Measurements from ENCODE around the gene WSCD2.

DNA sequence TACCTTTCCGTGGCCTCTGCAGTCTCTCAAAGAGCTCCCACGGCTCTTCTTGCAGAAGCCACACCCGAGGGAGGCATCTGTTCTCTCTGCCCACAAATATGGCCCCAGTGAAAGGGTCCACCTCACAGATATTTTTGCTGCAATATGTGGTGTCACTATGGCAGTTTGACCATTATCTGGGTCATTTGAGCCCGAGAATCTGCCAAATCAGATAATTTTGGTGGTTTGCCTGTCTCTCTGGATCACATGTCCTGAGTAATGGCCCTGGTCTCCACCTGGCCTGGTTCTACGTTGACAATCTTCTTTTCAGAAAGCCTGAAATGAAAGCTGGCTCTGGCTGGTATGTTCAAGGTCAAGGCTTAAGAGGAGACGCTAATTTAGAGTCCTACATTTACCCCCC, 5.7 kb upstream of the WSCD2 start:
- TF ChIP-seq, protein P1, sequence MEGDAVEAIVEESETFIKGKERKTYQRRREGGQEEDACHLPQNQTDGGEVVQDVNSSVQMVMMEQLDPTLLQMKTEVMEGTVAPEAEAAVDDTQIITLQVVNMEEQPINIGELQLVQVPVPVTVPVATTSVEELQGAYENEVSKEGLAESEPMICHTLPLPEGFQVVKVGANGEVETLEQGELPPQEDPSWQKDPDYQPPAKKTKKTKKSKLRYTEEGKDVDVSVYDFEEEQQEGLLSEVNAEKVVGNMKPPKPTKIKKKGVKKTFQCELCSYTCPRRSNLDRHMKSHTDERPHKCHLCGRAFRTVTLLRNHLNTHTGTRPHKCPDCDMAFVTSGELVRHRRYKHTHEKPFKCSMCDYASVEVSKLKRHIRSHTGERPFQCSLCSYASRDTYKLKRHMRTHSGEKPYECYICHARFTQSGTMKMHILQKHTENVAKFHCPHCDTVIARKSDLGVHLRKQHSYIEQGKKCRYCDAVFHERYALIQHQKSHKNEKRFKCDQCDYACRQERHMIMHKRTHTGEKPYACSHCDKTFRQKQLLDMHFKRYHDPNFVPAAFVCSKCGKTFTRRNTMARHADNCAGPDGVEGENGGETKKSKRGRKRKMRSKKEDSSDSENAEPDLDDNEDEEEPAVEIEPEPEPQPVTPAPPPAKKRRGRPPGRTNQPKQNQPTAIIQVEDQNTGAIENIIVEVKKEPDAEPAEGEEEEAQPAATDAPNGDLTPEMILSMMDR (IDR thresholded peaks at IDR 0.05; ENCODE audit: extremely low read depth in 1 of 2, insufficient read depth in 1 of 2, low read depth in 1 of 2, low read length in 2 of 2), result no peak
- TF ChIP-seq POLR2A (IDR thresholded peaks at IDR 0.05; ENCODE audit: low read depth, low read length), result no peak
